Measurements from ENCODE around the gene GCNT2. TPM values are rescaled to one million over a fixed set of nuclear protein-coding genes. Genes with fewer than 3 reads are reported as not detected.
"Not testable (repeated sequence)": the region's sequence is repeated elsewhere in the genome, so short reads cannot be mapped to it uniquely, and the experiment has no call there.

Gene GCNT2
- total and polyA plus RNA-seq, 12 donors, result 5.1 to 67.9 (median 45.0) TPM

GRCh38 chr6:10579803-10580202, 58.7 kb downstream of the GCNT2 start:
- no peak for ATAC-seq
- Histone ChIP-seq H3K27me3 (no peaks in the 10 kb centered on the region), H3K4me3 (no peak overlapping the region), H3K27ac (no peak overlapping the region), H3K4me1 (peaks cover 0 to 22% (median 11%) of the 10 kb centered on the region in 9 donors), H3K36me3 (no peaks in the 10 kb centered on the region), H3K9me3 (no peaks in the 10 kb centered on the region)
- WGBS, 2 donors, result 72 to 74% methylated on average over 4 of the region's 4 CpGs
- DNase-seq, result no peak
- intact Hi-C loops (cut with DNase I), result no loop called here
- no peak for TF ChIP-seq CTCF (IDR thresholded peaks at IDR 0.05)

GRCh38 chr6:10580570-10580969, 59.4 kb downstream of the GCNT2 start:
- intact Hi-C loops (cut with DNase I), result no loop called here
- ATAC-seq (no peak), DNase-seq (no peak)
- H3K4me1 ChIP-seq, result peaks cover 0 to 28% (median 12%) of the 10 kb centered on the region in 9 donors
- 59 to 66% methylated on average over 7 of the region's 7 CpGs for WGBS, 2 donors
- no peak for TF ChIP-seq CTCF (IDR thresholded peaks at IDR 0.05)
- no peak overlapping the region for H3K4me3 ChIP-seq
- H3K27ac ChIP-seq, result no peak overlapping the region
- no peaks in the 10 kb centered on the region for H3K9me3 ChIP-seq
- H3K27me3 ChIP-seq, result no peaks in the 10 kb centered on the region
- no peaks in the 10 kb centered on the region for H3K36me3 ChIP-seq

- H3K27me3 ChIP-seq; H3K27ac ChIP-seq; DNase-seq; H3K4me3 ChIP-seq; H3K9me3 ChIP-seq; H3K36me3 ChIP-seq; ATAC-seq; intact Hi-C loops (cut with DNase I): not testable (repeated sequence)
- peaks cover 0 to 28% (median 11%) of the 10 kb centered on the region in 9 donors for H3K4me1 ChIP-seq
- 56 to 64% methylated on average over 4 of the region's 4 CpGs for WGBS, 2 donors
Observed at GRCh38 chr6:10581402-10581801, 60.3 kb downstream of the GCNT2 start.

- H3K27ac ChIP-seq, result peak overlapping the region in 9 of 10 donors; percentile 10 to 72 (median 39)
Observed at GRCh38 chr6:10582774-10583508, 61.8 kb downstream of the GCNT2 start.

More at GRCh38 chr6:10582774-10583508, 61.8 kb downstream of the GCNT2 start:
- peaks cover 0 to 32% (median 11%) of the 10 kb centered on the region in 9 donors for H3K4me1 ChIP-seq
- TF ChIP-seq CTCF (IDR thresholded peaks at IDR 0.05), result no peak
- no peaks in the 10 kb centered on the region for H3K27me3 ChIP-seq
- ATAC-seq (peak in 5 of 8 donors; percentile 16 to 49 (median 34)), DNase-seq (peak in 1 of 2 donors; percentile 32)
- WGBS, 2 donors, result 20 to 35% methylated on average over 10 of the region's 10 CpGs
- no peak overlapping the region for H3K4me3 ChIP-seq
- H3K36me3 ChIP-seq, result no peaks in the 10 kb centered on the region
- no peaks in the 10 kb centered on the region for H3K9me3 ChIP-seq
- intact Hi-C loops (cut with DNase I), result no loop called here
